Central memory CD4-positive, alpha-beta T cell (primary cell): ENCODE measurements around the gene PDZD8.
"Not testable (repeated sequence)": the region's sequence is repeated elsewhere in the genome, so short reads cannot be mapped to it uniquely, and the experiment has no call there.

ENCODE experiments used
- DNase-seq: peaks from one replicate; pipeline ENCODE4 v3.0.0; 2022

The PDZD8 gene

DNA sequence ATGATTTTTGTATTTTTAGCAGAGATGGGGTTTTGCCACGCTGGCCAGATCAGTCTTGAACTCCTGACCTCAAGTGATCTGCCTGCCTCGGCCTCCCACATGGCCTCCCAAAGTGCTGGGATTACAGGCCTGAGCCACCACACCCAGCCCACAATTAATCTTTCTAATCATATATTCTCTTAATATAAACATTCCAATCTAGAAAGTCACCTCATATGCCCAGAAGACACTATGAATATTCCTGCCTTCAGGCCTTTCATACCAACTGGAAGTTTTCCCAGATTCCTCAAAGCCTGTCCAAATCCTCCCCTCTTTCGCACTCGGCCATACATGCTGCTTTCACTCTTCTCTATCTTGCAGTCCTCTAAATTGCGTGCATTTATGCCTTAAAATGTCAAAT lies 32.6 kb downstream of the PDZD8 start:
- DNase-seq, result no peak

GRCh38 chr10:117341061-117341460 lies 34.2 kb downstream of the PDZD8 start:
- no peak for DNase-seq

DNA sequence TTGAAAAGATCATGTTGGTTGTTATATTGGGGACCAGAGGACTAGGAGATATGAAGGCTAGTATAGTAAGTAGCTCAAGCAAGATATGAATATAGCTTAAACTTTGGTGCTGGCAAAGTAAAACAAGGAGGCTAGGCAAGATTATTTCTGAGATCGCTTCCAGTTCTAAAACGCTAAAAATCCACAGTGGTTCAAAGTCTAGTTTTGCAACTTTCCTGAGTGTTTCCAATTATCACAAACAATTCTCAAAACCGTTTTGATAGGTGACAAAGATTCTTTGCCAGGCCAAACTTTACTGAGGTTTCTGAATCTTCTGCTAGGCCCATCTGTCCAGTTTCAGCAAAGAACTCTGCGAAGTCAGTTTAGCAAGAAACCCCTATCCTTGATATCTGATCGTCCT lies 35.3 kb downstream of the PDZD8 start:
- DNase-seq, result no peak

DNA sequence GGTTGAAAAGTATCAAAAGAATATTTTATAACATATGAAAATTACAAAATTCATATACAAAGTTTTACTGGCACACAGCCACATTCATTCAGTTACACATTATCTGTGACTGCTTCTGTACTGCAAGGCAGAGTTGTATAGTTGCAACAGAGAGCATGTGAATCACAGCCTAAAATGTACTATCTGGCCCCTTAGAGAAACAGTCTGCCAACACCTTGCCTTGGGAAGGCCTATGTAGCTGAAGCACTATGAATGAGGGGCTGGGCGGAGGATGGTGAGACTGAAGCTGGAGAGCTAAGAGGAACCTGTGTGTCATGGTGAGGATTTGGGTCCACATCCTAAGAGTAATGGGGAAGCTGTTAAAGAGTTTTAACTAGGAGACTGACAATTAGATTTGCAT lies 35.7 kb downstream of the PDZD8 start:
- DNase-seq, result no peak

DNA sequence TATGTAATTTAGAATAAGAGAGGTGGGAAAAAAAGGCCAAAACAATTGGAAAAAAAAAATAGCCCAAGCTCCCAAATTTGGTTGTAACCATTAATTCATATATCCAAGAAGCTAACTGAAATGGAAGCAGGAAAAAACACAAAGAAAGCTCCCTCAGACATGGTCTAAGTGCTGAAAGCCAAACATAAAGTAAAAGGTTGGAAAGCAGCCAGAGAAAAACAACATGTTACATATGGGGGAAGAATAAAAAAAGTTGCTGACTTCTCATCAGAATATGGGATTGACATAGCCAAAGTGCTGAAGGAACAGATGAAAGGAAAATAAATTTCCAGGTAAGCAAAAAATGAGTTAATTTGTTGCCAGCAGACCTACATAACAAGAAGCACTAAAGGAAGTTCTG lies 40.3 kb downstream of the PDZD8 start:
- no peak for DNase-seq

- no peak for DNase-seq
Observed at GRCh38 chr10:117334066-117334465, 41.2 kb downstream of the PDZD8 start.

DNA sequence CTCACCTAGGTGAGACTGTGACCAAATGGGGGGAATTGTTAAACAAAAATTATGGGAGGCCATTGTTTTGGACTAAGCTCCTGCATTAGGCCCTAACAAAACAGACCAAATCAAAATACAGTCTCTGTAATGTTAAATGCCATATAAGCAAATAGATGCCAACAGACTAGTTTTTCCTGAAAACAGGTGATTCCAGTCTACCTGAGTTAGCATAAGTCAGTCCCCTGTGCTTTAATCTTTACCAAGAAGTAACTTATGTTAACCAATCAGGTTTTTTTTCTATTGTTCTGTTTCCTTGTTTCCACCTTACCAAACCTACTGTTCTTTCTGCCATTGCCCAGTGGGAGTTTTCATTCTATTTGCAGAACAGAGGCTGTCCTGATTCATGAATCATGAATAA lies 48.0 kb downstream of the PDZD8 start:
- DNase-seq, result no peak

DNA sequence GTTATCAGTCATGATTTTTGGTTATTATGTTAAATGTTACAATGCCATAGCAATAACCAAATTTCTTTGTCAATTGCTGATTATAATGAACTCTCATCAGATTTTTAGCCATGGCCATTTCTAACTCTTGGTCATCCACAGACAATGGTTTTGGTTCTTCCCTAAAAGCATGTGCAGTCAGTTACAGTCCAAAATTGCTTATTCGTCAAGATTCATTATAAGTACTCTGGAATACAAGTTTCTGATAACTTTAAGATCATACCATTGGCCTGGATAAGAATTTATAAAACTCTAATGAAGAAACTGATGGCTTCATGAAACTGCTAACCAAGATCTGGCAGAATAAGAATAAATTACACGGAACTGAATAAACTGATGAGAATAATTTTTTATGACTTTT lies 50.9 kb downstream of the PDZD8 start:
- no peak for DNase-seq

DNA sequence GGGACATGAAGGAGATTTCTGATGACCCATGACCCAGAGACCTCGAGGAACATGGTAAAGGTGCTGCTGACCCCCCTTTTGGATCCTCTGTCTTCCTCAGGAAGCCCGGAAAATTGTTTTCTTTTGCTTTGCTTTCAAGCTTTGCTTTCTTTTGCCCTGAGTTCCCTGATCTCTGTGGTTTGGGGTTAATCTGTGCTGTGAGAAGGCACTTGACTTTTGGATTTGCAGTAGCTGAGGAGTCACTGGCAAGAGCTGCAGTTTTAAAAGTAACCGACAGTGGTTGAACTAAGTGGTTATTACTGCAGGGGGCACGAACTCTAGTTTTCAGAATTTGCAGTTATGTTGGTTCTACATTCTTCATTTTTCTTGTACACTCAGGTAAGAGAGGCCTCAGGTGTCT lies 53.0 kb downstream of the PDZD8 start:
- DNase-seq, result no peak

DNA sequence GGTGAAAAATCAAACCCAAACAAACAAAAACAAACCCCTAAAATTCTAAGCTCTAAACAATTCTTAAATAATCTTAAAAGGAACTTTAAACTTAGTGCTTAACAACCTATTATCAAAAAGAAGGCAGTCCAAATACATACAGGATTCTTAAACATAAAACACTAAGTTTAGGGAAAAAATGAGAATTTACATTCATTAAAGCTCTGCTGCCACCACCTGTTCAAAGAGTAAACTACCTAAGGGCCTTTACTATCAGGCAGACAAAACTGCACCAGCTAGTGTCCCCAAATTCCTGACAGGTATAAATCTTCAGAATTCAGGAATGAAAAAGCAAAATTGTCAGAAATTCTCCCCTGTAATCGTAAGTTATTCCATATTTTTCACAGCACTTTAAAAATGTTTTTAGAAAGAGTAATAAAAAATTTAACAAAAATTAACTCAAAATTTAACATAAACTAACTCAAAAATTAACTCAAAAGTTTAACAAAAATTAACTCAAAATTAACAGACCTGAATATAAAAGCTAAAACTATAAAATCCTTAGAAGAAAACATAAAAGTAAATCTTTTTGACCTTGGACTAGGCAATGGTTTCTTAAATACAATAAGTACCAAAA lies 55.1 kb downstream of the PDZD8 start:
- DNase-seq, result no peak

GRCh38 chr10:117318909-117319308 lies 56.3 kb downstream of the PDZD8 start:
- DNase-seq, result no peak

- DNase-seq, result no peak
Observed at GRCh38 chr10:117316701-117317100, 58.5 kb downstream of the PDZD8 start.

- DNase-seq, result no peak
Observed at GRCh38 chr10:117313641-117314040, 61.6 kb downstream of the PDZD8 start.

GRCh38 chr10:117312430-117312829 lies 62.8 kb downstream of the PDZD8 start:
- no peak for DNase-seq

GRCh38 chr10:117311261-117311660 lies 64.0 kb downstream of the PDZD8 start:
- no peak for DNase-seq

GRCh38 chr10:117306674-117307073 lies 68.6 kb downstream of the PDZD8 start:
- no peak for DNase-seq

DNA sequence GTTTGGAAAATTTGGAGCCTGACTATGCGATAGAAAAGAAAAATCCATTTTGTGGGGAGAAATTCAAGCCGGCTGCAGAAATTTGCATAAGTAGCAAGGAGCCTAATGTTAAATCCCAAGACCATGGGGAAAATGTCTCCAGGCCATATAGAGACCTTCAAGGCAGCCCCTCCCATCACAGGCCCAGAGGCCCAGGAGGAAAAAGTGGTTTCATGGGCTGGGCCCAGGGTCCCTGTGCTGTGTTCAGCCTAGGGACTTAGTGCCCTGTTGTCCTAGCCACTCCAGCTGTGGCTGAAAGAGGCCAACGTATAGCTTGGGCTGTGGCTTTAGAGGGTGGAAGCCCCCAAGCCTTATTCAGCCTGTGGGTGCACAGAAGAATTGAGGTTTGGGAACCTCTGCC lies 71.8 kb downstream of the PDZD8 start:
- DNase-seq, result not testable (repeated sequence)

GRCh38 chr10:117300671-117301070 lies 74.6 kb downstream of the PDZD8 start:
- DNase-seq, result no peak

DNA sequence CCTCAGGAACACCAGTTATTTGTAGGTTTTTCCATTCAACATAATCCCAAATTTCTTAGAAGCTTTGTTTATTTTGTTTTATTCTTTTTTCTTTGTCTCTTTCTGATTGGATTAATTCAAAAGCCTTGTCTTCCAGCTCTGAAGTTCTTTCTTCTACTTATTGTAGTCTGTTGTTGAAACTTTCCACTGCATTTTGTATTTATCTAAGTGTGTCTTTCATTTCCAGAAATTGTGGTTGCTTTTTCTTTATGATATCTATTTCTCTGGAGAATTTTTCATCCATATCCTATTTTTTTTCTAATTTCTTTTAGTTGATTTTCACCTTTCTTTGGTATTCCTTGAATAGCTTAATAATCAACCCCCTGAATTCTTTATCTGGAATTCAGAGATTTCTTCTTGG lies 75.8 kb downstream of the PDZD8 start:
- DNase-seq, result no peak

GRCh38 chr10:117298219-117298618 lies 77.0 kb downstream of the PDZD8 start:
- DNase-seq, result no peak

GRCh38 chr10:117294735-117295134 lies 80.5 kb downstream of the PDZD8 start:
- no peak for DNase-seq

DNA sequence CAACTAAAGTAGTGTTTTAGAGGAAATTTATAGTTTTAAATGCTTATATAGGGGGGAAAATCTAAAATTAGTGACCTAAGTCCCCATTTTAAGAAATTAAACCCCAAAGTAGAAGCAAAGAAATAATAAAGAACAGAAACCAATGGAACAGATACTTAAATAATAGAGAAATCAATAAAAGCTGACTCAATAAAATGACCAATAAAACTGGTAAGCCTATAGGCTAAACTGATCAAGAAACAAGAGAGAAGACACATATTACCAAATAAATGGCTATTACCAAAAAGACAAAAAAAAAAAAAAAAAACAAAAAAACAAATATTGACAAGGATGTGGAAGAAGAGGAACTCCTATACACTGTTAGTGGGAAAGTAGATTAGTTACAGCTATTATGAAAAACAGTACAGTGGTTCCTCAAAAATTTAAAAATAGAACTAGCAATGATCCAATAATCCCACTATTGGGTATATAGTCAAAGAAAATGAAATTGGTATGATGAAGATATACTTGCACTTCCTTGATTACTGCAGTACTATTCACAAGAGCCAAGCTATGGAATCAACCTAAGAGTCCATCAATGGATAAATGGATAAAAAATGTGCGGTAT lies 81.1 kb downstream of the PDZD8 start:
- DNase-seq, result no peak

GRCh38 chr10:117290872-117291271 lies 84.4 kb downstream of the PDZD8 start:
- not testable (repeated sequence) for DNase-seq

- no peak for DNase-seq
Observed at GRCh38 chr10:117284716-117285494, 90.3 kb downstream of the PDZD8 start.
